Astrocyte (in vitro differentiated cells and primary cell): Measurements from ENCODE around the gene SURF1. TPM values are rescaled to one million over a fixed set of nuclear protein-coding genes. Genes with fewer than 3 reads are reported as not detected.

Experiments used
- DNase-seq: peaks from one replicate; pipeline ENCODE4 v3.0.0-alpha.2; 2010; ENCODE audit warnings: low read depth
- FAIRE-seq: peaks from 2 replicates; lab custom pipeline; 2011; peaks lifted over from hg19 to GRCh38; lab: Jason Lieb, UNC
- H2AFZ ChIP-seq: 2 replicates; pipeline ENCODE4 v1.6.0; 2012; ENCODE audit warnings: low read depth, low read length, inconsistent platforms
- H3K27ac ChIP-seq: 2 replicates; pipeline ENCODE4 v1.5.1; 2011; ENCODE audit warnings: low read depth, low read length, inconsistent platforms
- H3K27me3 ChIP-seq: 2 replicates; pipeline ENCODE4 v1.6.0; 2011; ENCODE audit warnings: low read length, inconsistent platforms; ENCODE audit not compliant: insufficient read depth
- H3K36me3 ChIP-seq: 2 replicates; pipeline ENCODE4 v1.5.1; 2011; ENCODE audit warnings: low read length, inconsistent platforms; ENCODE audit not compliant: insufficient read depth
- H3K4me1 ChIP-seq: 2 replicates; pipeline ENCODE4 v1.5.1; 2011; ENCODE audit warnings: low read length, inconsistent platforms; ENCODE audit not compliant: insufficient read depth
- H3K4me2 ChIP-seq: 2 replicates; pipeline ENCODE4 v1.6.0; 2012; ENCODE audit warnings: low read length, inconsistent platforms
- H3K4me3 ChIP-seq: 2 replicates; pipeline ENCODE4 v1.5.1; 2011; ENCODE audit warnings: low read depth, mild to moderate bottlenecking, low read length, inconsistent platforms; ENCODE audit not compliant: insufficient read depth
- H3K79me2 ChIP-seq: 2 replicates; pipeline ENCODE4 v1.6.0; 2012; ENCODE audit warnings: mild to moderate bottlenecking, low read length, inconsistent platforms; ENCODE audit not compliant: insufficient read depth
- H3K9ac ChIP-seq: 2 replicates; pipeline ENCODE4 v1.6.0; 2012; ENCODE audit warnings: mild to moderate bottlenecking, low read length, inconsistent platforms
- H3K9me3 ChIP-seq: 2 replicates; pipeline ENCODE4 v1.5.1; 2012; ENCODE audit warnings: low read depth, mild to moderate bottlenecking, low read length, inconsistent platforms; ENCODE audit not compliant: insufficient read depth
- H4K20me1 ChIP-seq: 2 replicates; pipeline ENCODE4 v1.6.0; 2012; ENCODE audit warnings: low read length, inconsistent platforms; ENCODE audit not compliant: insufficient read depth
- H3K27ac Mint-ChIP-seq: one replicate; pipeline ENCODE4 v1.8.0; 2021; ENCODE audit warnings: mild to moderate bottlenecking, mixed read lengths; ENCODE audit not compliant: unreplicated experiment
- H3K27me3 Mint-ChIP-seq: one replicate; pipeline ENCODE4 v1.8.0; 2021; ENCODE audit warnings: low read depth, mixed read lengths; ENCODE audit not compliant: unreplicated experiment
- H3K36me3 Mint-ChIP-seq: one replicate; pipeline ENCODE4 v1.8.0; 2021; ENCODE audit warnings: low read depth, mixed read lengths; ENCODE audit not compliant: unreplicated experiment
- H3K4me1 Mint-ChIP-seq: one replicate; pipeline ENCODE4 v1.8.0; 2021; ENCODE audit warnings: low read depth, mixed read lengths; ENCODE audit not compliant: unreplicated experiment
- H3K4me3 Mint-ChIP-seq: one replicate; pipeline ENCODE4 v1.8.0; 2021; ENCODE audit warnings: mild to moderate bottlenecking, moderate library complexity, mixed read lengths; ENCODE audit not compliant: unreplicated experiment
- H3K9me3 Mint-ChIP-seq: one replicate; pipeline ENCODE4 v1.8.0; 2021; ENCODE audit warnings: mild to moderate bottlenecking, mixed read lengths; ENCODE audit not compliant: unreplicated experiment
- EZH2 ChIP-seq: IDR thresholded peaks from 2 replicates; pipeline ENCODE4 v1.6.1; 2012; ENCODE audit warnings: mild to moderate bottlenecking, low read length, inconsistent platforms; ENCODE audit not compliant: insufficient read depth
- total RNA-seq: library from RNA; stranded (reverse); gene quantifications from 2 replicates; pipeline ENCODE4 v1.2.1, GENCODE V29; 2021
- TF ChIP-seq, protein P1 (sequence below): IDR thresholded peaks from 2 replicates; pipeline ENCODE4 v1.5.1; 2011; ENCODE audit warnings: low read depth, mild to moderate bottlenecking, inconsistent platforms, low read length, moderate library complexity; ENCODE audit not compliant: insufficient read depth

SURF1 gene
- total RNA-seq, 1 donor from 2014 or later = 35.9 TPM

DNA sequence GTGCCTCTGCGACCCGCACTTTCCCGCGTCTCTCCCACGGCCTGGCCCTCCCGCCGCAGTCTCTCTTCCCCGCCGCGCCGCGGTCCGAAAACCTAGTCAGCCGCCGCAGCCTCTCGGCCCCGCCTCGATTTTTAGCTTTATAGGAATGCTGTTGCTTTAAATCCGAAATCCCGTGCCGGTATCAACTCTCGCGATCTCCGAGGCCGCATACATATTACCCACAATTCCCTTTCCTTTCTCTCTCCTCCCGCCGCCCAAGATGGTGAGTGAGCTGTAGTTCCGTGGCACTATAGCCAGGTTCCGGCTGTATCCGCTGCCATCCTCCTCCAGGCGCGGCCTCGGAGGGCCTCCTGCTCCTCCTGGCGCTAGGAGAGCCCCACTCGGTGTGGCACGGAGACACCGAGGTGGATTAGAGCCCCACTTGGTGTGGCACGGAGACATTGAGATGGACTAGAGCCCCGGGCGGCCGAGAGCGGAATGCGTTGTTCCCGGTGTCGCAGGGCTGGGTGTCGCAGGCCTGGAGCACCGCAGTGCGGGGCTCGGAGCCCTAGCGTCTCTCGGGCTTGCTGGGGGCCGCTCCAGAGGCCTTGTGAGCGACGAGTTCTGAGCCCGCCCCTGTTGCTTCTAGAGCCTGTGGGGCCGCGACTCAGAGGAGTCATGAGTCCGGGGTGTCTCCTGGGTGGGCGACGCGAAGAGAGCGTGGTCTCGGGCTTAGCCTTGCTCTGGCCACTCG is 8.1 kb downstream of the SURF1 start, which contains the start of the genes MED22 and RPL7A:
MED22 (minus strand) TSS at position 147 of the 733 bp plus-strand sequence. CDS start 1,469 bp downstream, outside the sequence.
RPL7A (plus strand) TSS at position 234 of the 733 bp plus-strand sequence; CDS start at position 260, 26 bp downstream.
- peaks cover 36% of the 10 kb centered on the region for H3K36me3 Mint-ChIP-seq
- FAIRE-seq = no peak

DNA sequence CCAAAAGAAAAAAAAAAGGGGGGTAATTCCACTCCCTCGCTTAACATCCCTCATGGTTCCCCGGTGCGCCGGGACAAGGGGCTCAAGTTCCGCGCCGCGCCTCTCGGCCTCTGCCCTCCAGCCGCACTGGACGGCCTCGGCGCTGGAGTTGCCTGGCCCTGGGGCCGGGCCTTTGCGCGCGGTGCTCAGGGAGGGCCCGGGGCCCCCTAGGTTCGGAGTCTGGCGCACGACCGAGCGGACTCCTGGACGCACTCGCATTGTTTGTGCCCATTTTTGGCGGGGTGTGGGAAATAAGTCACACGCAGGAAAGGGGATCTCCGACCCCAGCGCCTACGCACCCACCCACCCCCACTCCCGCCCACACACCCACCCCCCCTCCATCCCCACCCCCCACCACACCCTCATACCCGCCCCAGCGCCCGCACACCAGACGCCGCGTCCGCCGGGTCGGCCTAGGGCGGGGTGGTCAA is 8.7 kb downstream of the SURF1 start:
- Histone ChIP-seq H2AFZ (no peak overlapping the region), H3K4me3 (peak overlapping the region; percentile 98), H3K27ac (peak overlapping the region; percentile 99), H3K9ac (peak overlapping the region; percentile 100), H3K9me3 (no peaks in the 10 kb centered on the region), H3K4me2 (peak overlapping the region; percentile 90), H3K27me3 (no peaks in the 10 kb centered on the region), H3K36me3 (peaks cover 50% of the 10 kb centered on the region), H4K20me1 (peaks cover 65% of the 10 kb centered on the region), H3K79me2 (peaks cover 59% of the 10 kb centered on the region), H3K4me1 (peaks cover 23% of the 10 kb centered on the region)
- TF ChIP-seq, protein P1, sequence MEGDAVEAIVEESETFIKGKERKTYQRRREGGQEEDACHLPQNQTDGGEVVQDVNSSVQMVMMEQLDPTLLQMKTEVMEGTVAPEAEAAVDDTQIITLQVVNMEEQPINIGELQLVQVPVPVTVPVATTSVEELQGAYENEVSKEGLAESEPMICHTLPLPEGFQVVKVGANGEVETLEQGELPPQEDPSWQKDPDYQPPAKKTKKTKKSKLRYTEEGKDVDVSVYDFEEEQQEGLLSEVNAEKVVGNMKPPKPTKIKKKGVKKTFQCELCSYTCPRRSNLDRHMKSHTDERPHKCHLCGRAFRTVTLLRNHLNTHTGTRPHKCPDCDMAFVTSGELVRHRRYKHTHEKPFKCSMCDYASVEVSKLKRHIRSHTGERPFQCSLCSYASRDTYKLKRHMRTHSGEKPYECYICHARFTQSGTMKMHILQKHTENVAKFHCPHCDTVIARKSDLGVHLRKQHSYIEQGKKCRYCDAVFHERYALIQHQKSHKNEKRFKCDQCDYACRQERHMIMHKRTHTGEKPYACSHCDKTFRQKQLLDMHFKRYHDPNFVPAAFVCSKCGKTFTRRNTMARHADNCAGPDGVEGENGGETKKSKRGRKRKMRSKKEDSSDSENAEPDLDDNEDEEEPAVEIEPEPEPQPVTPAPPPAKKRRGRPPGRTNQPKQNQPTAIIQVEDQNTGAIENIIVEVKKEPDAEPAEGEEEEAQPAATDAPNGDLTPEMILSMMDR = no peak
- TF ChIP-seq EZH2 = no peak
- FAIRE-seq = no peak
- Mint-ChIP-seq H3K4me1 (peaks cover 23% of the 10 kb centered on the region), H3K27me3 (no peaks in the 10 kb centered on the region), H3K36me3 (peaks cover 34% of the 10 kb centered on the region), H3K4me3 (peak overlapping the region; percentile 93), H3K27ac (no peak overlapping the region), H3K9me3 (no peaks in the 10 kb centered on the region)
- no peak for DNase-seq

More for the DNA sequence above, 8.1 kb downstream of the SURF1 start, which contains the start of the genes MED22 and RPL7A:
- Histone ChIP-seq H3K4me2 (peak within 1 kb of the TSS; percentile 90), H3K4me3 (peak within 1 kb of the TSS; percentile 98), H3K27me3 (no peaks in the 10 kb centered on the region), H3K4me1 (peaks cover 23% of the 10 kb centered on the region), H3K79me2 (peaks cover 59% of the 10 kb centered on the region), H4K20me1 (peaks cover 71% of the 10 kb centered on the region), H3K36me3 (peaks cover 54% of the 10 kb centered on the region), H2AFZ (peak within 1 kb of the TSS; percentile 84), H3K27ac (peak within 1 kb of the TSS; percentile 99), H3K9me3 (no peaks in the 10 kb centered on the region), H3K9ac (peak within 1 kb of the TSS; percentile 100)
- DNase-seq = peak; percentile 90
- TF ChIP-seq, protein P1 = no peak
- no peak for TF ChIP-seq EZH2
- Mint-ChIP-seq H3K27ac (peak within 1 kb of the TSS; percentile 97), H3K4me1 (peaks cover 23% of the 10 kb centered on the region), H3K4me3 (peak within 1 kb of the TSS; percentile 93), H3K27me3 (no peaks in the 10 kb centered on the region), H3K9me3 (no peaks in the 10 kb centered on the region)
